Measurements from ENCODE around the gene RAP1GAP2.

The RAP1GAP2 gene

DNA sequence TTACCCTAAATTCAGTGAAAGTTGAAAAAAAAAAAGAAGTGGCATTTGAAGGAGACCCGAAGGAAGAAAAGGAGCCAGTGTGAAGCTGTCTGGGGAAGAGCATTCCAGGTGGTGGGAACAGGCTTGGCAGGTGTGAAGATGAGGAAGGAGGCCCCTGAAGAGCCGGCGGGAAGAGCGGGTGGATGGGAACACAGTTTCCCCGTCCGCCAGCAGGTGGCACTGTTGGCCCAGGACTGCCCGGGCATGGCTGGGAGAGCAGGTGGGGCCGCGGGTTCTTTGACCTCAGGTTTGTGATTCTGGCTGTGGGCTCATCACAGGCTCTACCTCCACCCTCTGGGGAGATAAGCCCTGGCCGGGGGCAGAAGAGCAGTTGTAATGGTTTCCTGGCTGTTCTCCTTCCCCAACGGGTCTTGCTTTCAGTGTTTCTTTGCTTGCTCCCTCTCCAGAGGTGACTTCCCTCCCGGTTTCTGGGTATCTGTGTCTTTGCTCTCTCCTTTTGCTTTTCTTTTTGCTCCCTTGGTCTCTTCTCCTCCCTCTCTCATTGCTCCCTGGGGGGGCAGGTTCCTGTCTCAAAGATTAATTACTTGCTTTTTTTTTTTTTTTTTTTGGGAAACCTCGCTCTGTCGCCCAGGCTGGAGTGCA is 32.3 kb downstream of the RAP1GAP2 start:
- no peak overlapping the region for H3K9ac ChIP-seq (ENCODE audit: low read depth in 1 of 2, low read length in 2 of 2)
- no peaks in the 10 kb centered on the region for H3K9me3 ChIP-seq (ENCODE audit: control insufficient read depth in 2 of 2, low read length in 2 of 2)
- H3K36me3 ChIP-seq (ENCODE audit: control insufficient read depth in 2 of 2, insufficient read depth in 2 of 2, low read length in 2 of 2): no peaks in the 10 kb centered on the region
- H3K27ac ChIP-seq (ENCODE audit: low read depth in 2 of 2, low read length in 2 of 2): no peak overlapping the region
- H3K4me1 ChIP-seq (ENCODE audit: control insufficient read depth in 2 of 2, insufficient read depth in 2 of 2, low read length in 2 of 2): peaks cover 0 to 2% of the 10 kb centered on the region in 2 donors
- H3K27me3 ChIP-seq (ENCODE audit: control insufficient read depth in 2 of 2, insufficient read depth in 2 of 2, low read length in 2 of 2): no peaks in the 10 kb centered on the region
- H3K4me3 ChIP-seq (ENCODE audit: low read length in 2 of 2): no peak overlapping the region

DNA sequence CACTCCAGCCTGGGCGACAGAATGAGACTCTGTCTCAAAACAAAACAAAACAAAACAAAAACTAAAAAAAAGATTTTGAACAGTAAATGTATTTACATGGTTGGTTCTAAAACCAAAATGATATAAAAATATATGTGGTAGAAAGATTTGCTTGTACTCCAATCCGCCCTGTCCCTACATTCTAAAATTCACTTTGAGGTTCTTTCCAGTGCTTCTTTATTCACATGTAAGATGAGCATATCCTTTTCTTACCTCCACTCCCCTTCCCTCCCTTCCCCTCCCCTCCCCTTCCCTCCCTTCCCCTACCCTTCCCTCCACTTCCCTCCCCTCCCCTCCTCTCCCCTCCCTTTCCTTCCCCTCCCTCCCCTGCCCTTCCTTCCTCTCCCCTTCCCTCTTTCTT is 34.4 kb downstream of the RAP1GAP2 start:
- Histone ChIP-seq H3K4me3 (ENCODE audit: low read length in 2 of 2) (no peak overlapping the region), H3K9me3 (ENCODE audit: control insufficient read depth in 2 of 2, low read length in 2 of 2) (no peaks in the 10 kb centered on the region), H3K36me3 (ENCODE audit: control insufficient read depth in 2 of 2, insufficient read depth in 2 of 2, low read length in 2 of 2) (no peaks in the 10 kb centered on the region), H3K27me3 (ENCODE audit: control insufficient read depth in 2 of 2, insufficient read depth in 2 of 2, low read length in 2 of 2) (no peaks in the 10 kb centered on the region), H3K9ac (ENCODE audit: low read depth in 1 of 2, low read length in 2 of 2) (no peak overlapping the region), H3K4me1 (ENCODE audit: control insufficient read depth in 2 of 2, insufficient read depth in 2 of 2, low read length in 2 of 2) (peaks cover 0 to 2% of the 10 kb centered on the region in 2 donors), H3K27ac (ENCODE audit: low read depth in 2 of 2, low read length in 2 of 2) (no peak overlapping the region)

DNA sequence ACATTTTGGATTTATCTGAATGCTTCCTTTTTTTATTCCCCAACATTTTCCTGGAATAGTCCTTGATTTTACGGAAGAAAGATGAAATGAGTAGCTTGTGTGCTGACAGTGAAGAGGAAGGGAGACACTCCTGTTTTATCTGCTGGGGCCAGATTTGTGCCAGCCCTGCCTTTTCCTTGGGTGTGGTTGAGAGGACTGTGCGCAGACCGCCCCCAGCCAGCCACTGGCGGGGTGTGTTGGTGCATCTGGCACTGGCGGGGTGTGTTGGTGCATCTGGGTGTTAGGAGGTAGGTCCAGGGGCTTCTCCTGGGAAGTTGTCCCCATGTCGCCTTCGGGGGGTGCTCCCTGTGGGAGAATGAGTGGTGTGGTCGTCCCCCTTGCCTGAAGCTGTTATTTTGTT is 39.5 kb downstream of the RAP1GAP2 start:
- Histone ChIP-seq H3K27me3 (ENCODE audit: control insufficient read depth in 2 of 2, insufficient read depth in 2 of 2, low read length in 2 of 2) (no peaks in the 10 kb centered on the region), H3K4me1 (ENCODE audit: control insufficient read depth in 2 of 2, insufficient read depth in 2 of 2, low read length in 2 of 2) (no peaks in the 10 kb centered on the region), H3K9me3 (ENCODE audit: control insufficient read depth in 2 of 2, low read length in 2 of 2) (no peaks in the 10 kb centered on the region), H3K36me3 (ENCODE audit: control insufficient read depth in 2 of 2, insufficient read depth in 2 of 2, low read length in 2 of 2) (no peaks in the 10 kb centered on the region), H3K9ac (ENCODE audit: low read depth in 1 of 2, low read length in 2 of 2) (no peak overlapping the region), H3K4me3 (ENCODE audit: low read length in 2 of 2) (no peak overlapping the region), H3K27ac (ENCODE audit: low read depth in 2 of 2, low read length in 2 of 2) (no peak overlapping the region)

DNA sequence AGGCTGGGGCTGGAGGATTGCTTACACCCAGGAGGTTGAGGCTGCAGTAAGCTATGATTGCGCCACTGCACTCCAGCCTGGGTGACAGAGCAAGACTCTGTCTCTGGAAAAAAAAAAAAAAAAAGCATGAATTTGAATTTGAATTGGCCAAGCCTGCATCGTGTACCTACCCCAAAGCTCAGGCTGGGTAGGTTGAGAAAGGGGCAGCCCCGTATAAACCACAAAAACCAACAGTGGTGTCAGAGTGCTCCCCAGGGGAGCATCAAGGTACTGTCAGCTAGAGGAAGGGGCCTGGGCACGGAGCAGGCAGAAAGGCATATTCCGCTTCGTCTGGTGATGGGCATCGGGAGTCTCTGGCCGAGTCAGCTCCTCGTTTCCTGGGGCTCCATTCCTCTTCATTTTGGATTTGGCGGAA is 40.9 kb downstream of the RAP1GAP2 start:
- Histone ChIP-seq H3K4me1 (ENCODE audit: control insufficient read depth in 2 of 2, insufficient read depth in 2 of 2, low read length in 2 of 2) (no peaks in the 10 kb centered on the region), H3K9me3 (ENCODE audit: control insufficient read depth in 2 of 2, low read length in 2 of 2) (no peaks in the 10 kb centered on the region), H3K4me3 (ENCODE audit: low read length in 2 of 2) (no peak overlapping the region), H3K36me3 (ENCODE audit: control insufficient read depth in 2 of 2, insufficient read depth in 2 of 2, low read length in 2 of 2) (no peaks in the 10 kb centered on the region), H3K27me3 (ENCODE audit: control insufficient read depth in 2 of 2, insufficient read depth in 2 of 2, low read length in 2 of 2) (no peaks in the 10 kb centered on the region), H3K27ac (ENCODE audit: low read depth in 2 of 2, low read length in 2 of 2) (no peak overlapping the region), H3K9ac (ENCODE audit: low read depth in 1 of 2, low read length in 2 of 2) (no peak overlapping the region)

DNA sequence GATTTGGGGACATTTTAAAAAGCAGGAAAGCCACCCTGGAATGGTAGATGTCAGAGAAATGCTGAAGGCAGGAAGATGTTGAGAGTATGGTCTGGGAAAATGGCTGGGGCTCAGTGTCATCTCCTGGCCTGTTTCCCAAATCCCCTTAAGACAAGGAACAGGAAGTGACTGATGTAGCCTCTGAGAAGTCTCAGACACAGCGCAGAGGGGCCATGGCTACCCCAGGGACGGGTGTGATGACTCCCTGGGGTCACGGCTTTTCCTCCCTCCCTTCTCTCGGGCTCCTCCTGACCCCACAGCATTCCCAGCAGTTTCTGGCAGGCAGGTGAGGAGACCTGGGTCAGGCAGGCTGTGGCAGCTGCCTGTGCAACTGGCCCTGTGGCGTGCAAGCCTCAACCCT is 45.4 kb downstream of the RAP1GAP2 start:
- no peak overlapping the region for H3K4me3 ChIP-seq (ENCODE audit: low read length in 2 of 2)

DNA sequence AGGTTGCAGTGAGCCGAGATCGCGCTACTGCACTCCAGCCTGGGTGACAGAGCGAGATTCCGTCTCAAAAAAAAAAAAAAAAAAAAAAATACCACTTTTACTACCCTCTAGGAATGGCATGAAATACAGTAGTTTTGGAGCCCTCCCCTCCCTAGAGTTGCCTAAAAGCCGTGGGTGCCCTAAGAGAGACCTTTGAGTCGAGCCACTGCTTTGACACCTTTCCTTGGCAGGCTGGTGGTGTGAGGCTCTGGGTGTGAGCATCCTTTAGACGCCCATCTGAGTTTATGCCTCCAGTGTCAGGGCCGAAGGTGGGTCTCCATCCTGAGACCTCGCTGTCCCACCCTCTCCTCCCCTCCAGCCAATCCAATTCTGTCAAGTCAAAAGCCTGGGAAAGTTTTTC is 46.2 kb downstream of the RAP1GAP2 start:
- no peaks in the 10 kb centered on the region for H3K9me3 ChIP-seq (ENCODE audit: control insufficient read depth in 2 of 2, low read length in 2 of 2)
- no peaks in the 10 kb centered on the region for H3K27me3 ChIP-seq (ENCODE audit: control insufficient read depth in 2 of 2, insufficient read depth in 2 of 2, low read length in 2 of 2)
- H3K4me3 ChIP-seq (ENCODE audit: low read length in 2 of 2): no peak overlapping the region
- H3K36me3 ChIP-seq (ENCODE audit: control insufficient read depth in 2 of 2, insufficient read depth in 2 of 2, low read length in 2 of 2): no peaks in the 10 kb centered on the region
- peaks cover 4% of the 10 kb centered on the region in 2 donors for H3K4me1 ChIP-seq (ENCODE audit: control insufficient read depth in 2 of 2, insufficient read depth in 2 of 2, low read length in 2 of 2)
- no peak overlapping the region for H3K9ac ChIP-seq (ENCODE audit: low read depth in 1 of 2, low read length in 2 of 2)
- H3K27ac ChIP-seq (ENCODE audit: low read depth in 2 of 2, low read length in 2 of 2): no peak overlapping the region

More for the DNA sequence above, 45.4 kb downstream of the RAP1GAP2 start:
- Histone ChIP-seq H3K27ac (ENCODE audit: low read depth in 2 of 2, low read length in 2 of 2) (no peak overlapping the region), H3K27me3 (ENCODE audit: control insufficient read depth in 2 of 2, insufficient read depth in 2 of 2, low read length in 2 of 2) (no peaks in the 10 kb centered on the region), H3K4me1 (ENCODE audit: control insufficient read depth in 2 of 2, insufficient read depth in 2 of 2, low read length in 2 of 2) (peaks cover 4% of the 10 kb centered on the region in 2 donors), H3K9me3 (ENCODE audit: control insufficient read depth in 2 of 2, low read length in 2 of 2) (no peaks in the 10 kb centered on the region), H3K9ac (ENCODE audit: low read depth in 1 of 2, low read length in 2 of 2) (no peak overlapping the region), H3K36me3 (ENCODE audit: control insufficient read depth in 2 of 2, insufficient read depth in 2 of 2, low read length in 2 of 2) (no peaks in the 10 kb centered on the region)

DNA sequence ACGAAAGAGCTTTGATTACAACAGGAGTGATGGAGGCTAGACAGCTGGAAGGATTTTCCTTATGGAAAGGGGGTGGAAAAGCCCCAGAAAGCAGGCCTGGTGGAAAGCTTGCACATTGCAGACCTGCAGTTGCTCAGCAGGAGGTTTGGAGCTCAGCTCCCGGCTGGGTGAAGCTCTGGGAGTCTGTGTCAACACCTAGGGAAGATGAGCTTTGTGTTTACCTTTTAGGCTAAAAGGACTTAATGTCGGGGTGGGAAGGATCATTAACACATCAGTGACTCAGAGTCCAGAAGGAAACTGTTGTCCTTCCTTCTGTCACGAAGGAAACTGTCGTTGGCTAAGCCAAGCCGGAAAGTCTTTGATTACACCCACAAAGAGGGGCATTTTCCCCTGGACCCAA is 48.2 kb downstream of the RAP1GAP2 start:
- H3K9ac ChIP-seq (ENCODE audit: low read depth in 1 of 2, low read length in 2 of 2): no peak overlapping the region

DNA sequence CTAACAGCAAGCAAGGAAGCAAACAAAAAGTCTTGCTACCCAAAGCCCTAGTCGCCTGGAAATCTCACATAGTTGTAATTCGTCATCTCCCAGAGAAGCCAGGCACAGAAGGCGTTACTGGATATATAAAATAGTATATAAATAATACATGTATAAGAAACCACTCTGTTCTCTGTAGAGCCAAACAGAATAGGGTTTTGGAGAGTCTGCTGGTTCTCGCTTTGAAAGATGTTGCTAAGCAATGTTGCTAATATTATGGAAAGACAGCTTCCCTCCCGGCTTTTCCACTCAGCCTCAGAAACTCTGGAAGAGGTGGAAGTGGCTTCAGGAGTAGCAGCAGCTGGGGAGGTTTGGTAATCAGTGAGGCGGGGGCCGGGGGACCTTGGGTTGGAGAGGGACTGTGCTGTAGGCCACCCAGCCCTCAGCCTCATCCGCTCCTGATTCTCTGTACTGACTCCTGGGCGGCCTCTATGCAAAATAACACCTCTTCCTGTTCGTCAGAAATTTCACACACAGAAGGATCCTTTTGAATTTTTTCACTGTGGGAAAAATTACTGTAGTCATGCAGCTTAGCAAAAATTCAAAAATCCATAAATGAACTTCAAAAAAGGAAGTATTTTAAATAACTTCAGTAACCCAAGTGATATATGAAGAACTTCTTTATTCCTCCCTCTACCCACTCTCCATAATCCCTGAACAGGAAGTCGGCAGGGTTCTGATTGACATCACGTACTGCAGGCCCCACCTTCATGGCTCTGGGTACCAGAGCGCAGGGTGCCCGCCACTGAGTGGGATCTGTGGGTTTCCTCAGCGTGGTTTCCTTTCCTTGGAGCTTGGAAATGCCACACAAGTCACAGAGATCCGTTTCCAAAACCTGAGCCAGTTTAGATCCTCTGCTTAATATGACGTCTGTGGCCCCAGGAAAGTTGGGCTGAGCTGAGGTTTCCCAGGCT is 51.4 kb downstream of the RAP1GAP2 start:
- no peak overlapping the region for H3K27ac ChIP-seq (ENCODE audit: low read depth in 2 of 2, low read length in 2 of 2)
- H3K36me3 ChIP-seq (ENCODE audit: control insufficient read depth in 2 of 2, insufficient read depth in 2 of 2, low read length in 2 of 2): no peaks in the 10 kb centered on the region
- H3K9ac ChIP-seq (ENCODE audit: low read depth in 1 of 2, low read length in 2 of 2): no peak overlapping the region

More for the DNA sequence above, 48.2 kb downstream of the RAP1GAP2 start:
- Histone ChIP-seq H3K4me3 (ENCODE audit: low read length in 2 of 2) (no peak overlapping the region), H3K27ac (ENCODE audit: low read depth in 2 of 2, low read length in 2 of 2) (peak overlapping the region; percentile 1 to 17), H3K9me3 (ENCODE audit: control insufficient read depth in 2 of 2, low read length in 2 of 2) (no peaks in the 10 kb centered on the region), H3K27me3 (ENCODE audit: control insufficient read depth in 2 of 2, insufficient read depth in 2 of 2, low read length in 2 of 2) (no peaks in the 10 kb centered on the region), H3K36me3 (ENCODE audit: control insufficient read depth in 2 of 2, insufficient read depth in 2 of 2, low read length in 2 of 2) (no peaks in the 10 kb centered on the region), H3K4me1 (ENCODE audit: control insufficient read depth in 2 of 2, insufficient read depth in 2 of 2, low read length in 2 of 2) (peaks cover 4% of the 10 kb centered on the region in 2 donors)

DNA sequence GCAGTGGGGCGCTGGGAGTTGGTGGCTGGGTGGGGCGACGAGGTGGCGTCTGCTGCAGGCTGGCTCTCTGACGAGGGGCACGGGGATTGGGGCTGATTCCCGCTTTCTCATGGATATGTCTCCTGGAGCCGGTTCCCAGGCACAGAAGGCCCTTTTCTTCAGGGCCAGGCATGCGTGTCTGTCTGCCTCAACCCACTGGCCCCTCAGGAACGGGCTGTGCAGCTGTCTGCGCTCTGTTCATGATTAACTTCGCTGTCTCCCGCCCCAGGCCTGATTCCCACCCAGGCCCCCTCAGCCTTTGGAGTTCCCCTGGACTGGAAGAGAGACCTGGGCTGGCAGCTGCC is 53.1 kb downstream of the RAP1GAP2 start:
- H3K27ac ChIP-seq (ENCODE audit: low read depth in 2 of 2, low read length in 2 of 2): no peak overlapping the region
- peaks cover 6 to 7% of the 10 kb centered on the region in 2 donors for H3K4me1 ChIP-seq (ENCODE audit: control insufficient read depth in 2 of 2, insufficient read depth in 2 of 2, low read length in 2 of 2)
- no peak overlapping the region for H3K4me3 ChIP-seq (ENCODE audit: low read length in 2 of 2)
- no peak overlapping the region for H3K9ac ChIP-seq (ENCODE audit: low read depth in 1 of 2, low read length in 2 of 2)
- no peaks in the 10 kb centered on the region for H3K9me3 ChIP-seq (ENCODE audit: control insufficient read depth in 2 of 2, low read length in 2 of 2)
- no peaks in the 10 kb centered on the region for H3K36me3 ChIP-seq (ENCODE audit: control insufficient read depth in 2 of 2, insufficient read depth in 2 of 2, low read length in 2 of 2)
- no peaks in the 10 kb centered on the region for H3K27me3 ChIP-seq (ENCODE audit: control insufficient read depth in 2 of 2, insufficient read depth in 2 of 2, low read length in 2 of 2)

More for the DNA sequence above, 51.4 kb downstream of the RAP1GAP2 start:
- H3K4me1 ChIP-seq (ENCODE audit: control insufficient read depth in 2 of 2, insufficient read depth in 2 of 2, low read length in 2 of 2): peaks cover 4% of the 10 kb centered on the region in 2 donors
- H3K4me3 ChIP-seq (ENCODE audit: low read length in 2 of 2): no peak overlapping the region
- no peaks in the 10 kb centered on the region for H3K27me3 ChIP-seq (ENCODE audit: control insufficient read depth in 2 of 2, insufficient read depth in 2 of 2, low read length in 2 of 2)
- no peaks in the 10 kb centered on the region for H3K9me3 ChIP-seq (ENCODE audit: control insufficient read depth in 2 of 2, low read length in 2 of 2)

DNA sequence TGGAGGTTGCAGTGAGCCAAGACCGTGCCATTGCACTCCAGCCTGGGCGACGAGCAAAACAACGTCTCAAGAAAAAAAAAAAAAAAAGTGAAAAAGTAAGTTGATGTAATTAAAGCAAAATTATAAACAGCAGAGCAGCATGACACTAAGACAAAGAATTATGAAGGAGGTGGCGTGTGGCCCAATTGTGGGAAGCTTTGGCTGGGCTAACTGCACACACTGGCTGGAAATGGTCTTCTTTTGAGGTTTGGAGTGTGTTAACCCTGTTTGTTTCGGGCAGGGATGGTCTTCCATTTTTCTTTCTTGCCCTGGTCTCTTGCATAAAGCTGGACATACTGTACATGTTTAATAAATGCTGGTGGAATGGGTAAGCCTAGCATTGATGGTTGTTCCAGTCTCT is 54.8 kb downstream of the RAP1GAP2 start:
- H3K9ac ChIP-seq (ENCODE audit: low read depth in 1 of 2, low read length in 2 of 2): no peak overlapping the region
- H3K27me3 ChIP-seq (ENCODE audit: control insufficient read depth in 2 of 2, insufficient read depth in 2 of 2, low read length in 2 of 2): peaks cover 7 to 9% of the 10 kb centered on the region in 2 donors
- H3K27ac ChIP-seq (ENCODE audit: low read depth in 2 of 2, low read length in 2 of 2): no peak overlapping the region
- no peaks in the 10 kb centered on the region for H3K9me3 ChIP-seq (ENCODE audit: control insufficient read depth in 2 of 2, low read length in 2 of 2)
- H3K36me3 ChIP-seq (ENCODE audit: control insufficient read depth in 2 of 2, insufficient read depth in 2 of 2, low read length in 2 of 2): no peaks in the 10 kb centered on the region
- no peak overlapping the region for H3K4me3 ChIP-seq (ENCODE audit: low read length in 2 of 2)
- H3K4me1 ChIP-seq (ENCODE audit: control insufficient read depth in 2 of 2, insufficient read depth in 2 of 2, low read length in 2 of 2): peaks cover 6 to 11% of the 10 kb centered on the region in 2 donors

Data from mucosa of rectum (tissue), 2 donors.